ENCODE measurements around the gene SPTBN4. TPM values are rescaled to one million over a fixed set of nuclear protein-coding genes. Genes with fewer than 3 reads are reported as not detected.

The SPTBN4 gene
- total and polyA plus RNA-seq, 10 of the 15 experiments (the other 5 are each of a cell fraction or from before 2014, with no cell fraction given): 0.04 to 1.1 (median 0.34) TPM; not detected in 1

- 96% methylated on average over 5 of the region's 7 CpGs for WGBS (ENCODE audit: insufficient coverage, insufficient replicate concordance, low lambda C conversion rate, missing lambda C conversion rate)
- intact Hi-C loops (cut with micrococcal nuclease; ENCODE audit: unreplicated experiment) (no loop called here), in situ Hi-C loops (cut with MboI) (no loop called here)
- FAIRE-seq (no peak), ATAC-seq (no peak), DNase-seq (ENCODE audit: low read depth, low spot score) (no peak)
- no peak overlapping the region for H3K4me2 ChIP-seq (ENCODE audit: control insufficient read depth, insufficient read depth)
- BruUV-seq (replicated peaks): no TSS peak
- H4K20me1 ChIP-seq (ENCODE audit: control insufficient read depth, insufficient read depth): no peaks in the 10 kb centered on the region
- H3K4me3 ChIP-seq: no peak overlapping the region
- no peak overlapping the region for H3K9ac ChIP-seq (ENCODE audit: control insufficient read depth, insufficient read depth, low read length)
- peaks cover 7% of the 10 kb centered on the region; the same call in 1 of the 2 replicates for H3K4me1 ChIP-seq (ENCODE audit: control insufficient read depth, insufficient read depth, low read length)
- no peak overlapping the region for H2AFZ ChIP-seq (ENCODE audit: control insufficient read depth, low read depth, low read length)
- ChIA-PET POLR2A (interaction anchor here (0.6 kb wide), 1 partner anchor 134 kb away, joined by 3 read pairs; no protein-coding TSS in a partner anchor), CTCF (no interaction called here), SMC1A (ENCODE audit: uncharacterized antibody, unreplicated experiment) (interaction anchor here (1.3 kb wide), 1 partner anchor 319 kb away, joined by 4 read pairs; no protein-coding TSS in a partner anchor), RAD21 (ENCODE audit: unreplicated experiment) (no interaction called here)
- H3K27me3 ChIP-seq (replicated peaks in 1 of 2; ENCODE audit: control insufficient read depth in 2 of 2, insufficient read depth in 2 of 2, low read length in 1 of 2): no peaks in the 10 kb centered on the region
- no peaks in the 10 kb centered on the region for H3K79me2 ChIP-seq (ENCODE audit: control insufficient read depth, insufficient read depth, low read length)
- H3K9me3 ChIP-seq (replicated peaks; ENCODE audit: control insufficient read depth, insufficient read depth, low read length): no peaks in the 10 kb centered on the region; the same call in 2 of the 3 replicates
- no peak overlapping the region for H3K27ac ChIP-seq (ENCODE audit: control insufficient read depth, insufficient read depth)
- H3K36me3 ChIP-seq (ENCODE audit: control insufficient read depth in 2 of 2, insufficient read depth in 2 of 2, low read length in 1 of 2): no peaks in the 10 kb centered on the region; a peak in 1 of 4 replicates
- no peak for TF ChIP-seq ATF3 (IDR thresholded peaks at IDR 0.05; ENCODE audit: borderline replicate concordance, extremely low read depth, low read depth, low read length)
- TF ChIP-seq MTA3 (IDR thresholded peaks at IDR 0.05; ENCODE audit: borderline replicate concordance, low read length): no peak
- TF ChIP-seq FOXM1 (IDR thresholded peaks at IDR 0.05; ENCODE audit: low read depth, low read length): no peak
- TF ChIP-seq ZBTB11 (CRISPR knock-in tag; IDR thresholded peaks at IDR 0.05): no peak
- no peak for TF ChIP-seq MAX (IDR thresholded peaks at IDR 0.05; ENCODE audit: low read depth, low read length)
- no peak for TF ChIP-seq MEF2B (IDR thresholded peaks at IDR 0.05; ENCODE audit: partially characterized antibody, poor library complexity, severe bottlenecking)
- no peak for TF ChIP-seq YY1 (IDR thresholded peaks at IDR 0.05; ENCODE audit: low read depth, low read length)
- no peak for TF ChIP-seq PAX5 (IDR thresholded peaks at IDR 0.05; ENCODE audit: borderline replicate concordance, low read depth, low read length)
- TF ChIP-seq POLR2AphosphoS2 (IDR thresholded peaks at IDR 0.05; ENCODE audit: low read depth, low read length): no peak
- no peak for TF ChIP-seq SMAD5 (IDR thresholded peaks at IDR 0.05; ENCODE audit: low read depth)
- TF ChIP-seq SUZ12 (IDR thresholded peaks at IDR 0.05; ENCODE audit: unreplicated experiment): no peak
- TF ChIP-seq PML (IDR thresholded peaks at IDR 0.05; ENCODE audit: low read length): no peak
- TF ChIP-seq BMI1 (IDR thresholded peaks at IDR 0.05; ENCODE audit: borderline replicate concordance): no peak
- no peak for TF ChIP-seq CBX3 (IDR thresholded peaks at IDR 0.05; ENCODE audit: borderline replicate concordance, low read depth)
- no peak for TF ChIP-seq ZNF274 (IDR thresholded peaks at IDR 0.05; ENCODE audit: insufficient read depth, insufficient read length)
- TF ChIP-seq EGR1 (IDR thresholded peaks at IDR 0.05; ENCODE audit: borderline replicate concordance in 1 of 2, low read depth in 2 of 2, low read length in 2 of 2): no peak
- no peak for TF ChIP-seq EED (IDR thresholded peaks at IDR 0.05; ENCODE audit: low read depth)
Observed at GRCh38 chr19:40622773-40623075, 155.9 kb downstream of the SPTBN4 start.
